Measurements from ENCODE around the gene PPM1N. TPM values are rescaled to one million over a fixed set of nuclear protein-coding genes. Genes with fewer than 3 reads are reported as not detected.

Gene PPM1N
- total and polyA plus RNA-seq, 2 of the 13 experiments (the other 11 are each of a cell fraction or from before 2014, with no cell fraction given): 0.31 to 1.8 TPM

DNA sequence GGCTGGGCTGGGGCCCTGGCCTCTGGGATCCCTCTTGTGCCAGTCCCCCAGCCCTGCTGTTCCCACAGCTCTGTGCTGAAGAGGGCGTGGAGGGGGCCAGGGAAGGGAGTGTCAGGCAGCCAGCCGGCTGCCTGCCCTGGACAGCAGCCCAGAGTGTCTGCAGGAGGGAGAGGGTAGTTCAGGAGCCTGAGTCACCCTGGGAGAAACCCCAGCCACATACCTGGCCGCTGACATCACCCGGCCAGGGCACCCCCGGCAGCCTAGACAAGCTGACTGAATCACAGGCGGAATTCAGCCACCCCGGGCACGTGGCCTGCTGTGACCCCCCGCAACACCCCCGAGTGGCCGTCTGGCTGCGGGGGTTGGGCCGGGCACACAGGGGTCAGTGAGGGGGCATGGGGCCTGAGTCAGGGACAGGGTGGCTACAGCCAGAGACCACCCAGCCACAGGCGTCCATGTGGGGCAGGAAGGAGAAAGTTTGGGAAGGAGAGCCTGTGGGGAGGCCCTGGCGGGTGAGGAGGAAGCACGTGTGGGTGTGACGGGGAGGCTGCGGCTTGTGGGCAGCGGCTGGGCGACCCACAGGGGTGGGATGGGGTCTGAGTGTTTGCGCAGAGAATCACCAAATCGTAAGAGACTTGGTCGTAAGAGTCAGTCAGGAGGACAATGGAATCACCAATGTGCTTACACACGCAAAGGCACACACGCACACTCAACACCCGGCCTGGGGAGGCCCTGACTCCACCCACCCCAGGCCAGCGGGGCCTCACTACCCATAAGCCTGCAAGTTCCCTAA, 42.3 kb upstream of the PPM1N start (continued):
- TF ChIP-seq, protein P1, sequence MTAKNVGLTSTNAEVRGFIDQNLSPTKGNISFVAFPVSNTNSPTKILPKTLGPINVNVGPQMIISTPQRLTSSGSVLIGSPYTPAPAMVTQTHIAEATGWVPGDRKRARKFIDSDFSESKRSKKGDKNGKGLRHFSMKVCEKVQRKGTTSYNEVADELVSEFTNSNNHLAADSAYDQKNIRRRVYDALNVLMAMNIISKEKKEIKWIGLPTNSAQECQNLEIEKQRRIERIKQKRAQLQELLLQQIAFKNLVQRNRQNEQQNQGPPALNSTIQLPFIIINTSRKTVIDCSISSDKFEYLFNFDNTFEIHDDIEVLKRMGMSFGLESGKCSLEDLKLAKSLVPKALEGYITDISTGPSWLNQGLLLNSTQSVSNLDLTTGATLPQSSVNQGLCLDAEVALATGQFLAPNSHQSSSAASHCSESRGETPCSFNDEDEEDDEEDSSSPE (CRISPR knock-in tag; IDR thresholded peaks at IDR 0.05): 0 out of 2 replicates have a peak, but pooled peaks have one; percentile 21
- 0 out of 2 replicates have a peak, but pooled peaks have one; percentile 29 for TF ChIP-seq TGIF2 (CRISPR knock-in tag; IDR thresholded peaks at IDR 0.05)
- no peak for TF ChIP-seq TCF7L2 (IDR thresholded peaks at IDR 0.05; ENCODE audit: low read depth, low read length)
- peak; percentile 100 for TF ChIP-seq JUN (CRISPR knock-in tag; IDR thresholded peaks at IDR 0.05)
- no peak for TF ChIP-seq ZNF234 (CRISPR knock-in tag; conservative IDR thresholded peaks at IDR 0.05)
- TF ChIP-seq, protein P2, sequence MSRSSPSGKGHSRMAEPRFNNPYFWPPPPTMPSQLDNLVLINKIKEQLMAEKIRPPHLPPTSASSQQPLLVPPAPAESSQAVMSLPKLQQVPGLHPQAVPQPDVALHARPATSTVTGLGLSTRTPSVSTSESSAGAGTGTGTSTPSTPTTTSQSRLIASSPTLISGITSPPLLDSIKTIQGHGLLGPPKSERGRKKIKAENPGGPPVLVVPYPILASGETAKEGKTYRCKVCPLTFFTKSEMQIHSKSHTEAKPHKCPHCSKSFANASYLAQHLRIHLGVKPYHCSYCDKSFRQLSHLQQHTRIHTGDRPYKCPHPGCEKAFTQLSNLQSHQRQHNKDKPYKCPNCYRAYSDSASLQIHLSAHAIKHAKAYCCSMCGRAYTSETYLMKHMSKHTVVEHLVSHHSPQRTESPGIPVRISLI (CRISPR knock-in tag; IDR thresholded peaks at IDR 0.05; ENCODE audit: borderline replicate concordance): peak; percentile 41; the same call in 1 of the 2 replicates
- no peak for TF ChIP-seq JARID2 (CRISPR knock-in tag; IDR thresholded peaks at IDR 0.05; ENCODE audit: insufficient replicate concordance)
- TF ChIP-seq, protein P3, sequence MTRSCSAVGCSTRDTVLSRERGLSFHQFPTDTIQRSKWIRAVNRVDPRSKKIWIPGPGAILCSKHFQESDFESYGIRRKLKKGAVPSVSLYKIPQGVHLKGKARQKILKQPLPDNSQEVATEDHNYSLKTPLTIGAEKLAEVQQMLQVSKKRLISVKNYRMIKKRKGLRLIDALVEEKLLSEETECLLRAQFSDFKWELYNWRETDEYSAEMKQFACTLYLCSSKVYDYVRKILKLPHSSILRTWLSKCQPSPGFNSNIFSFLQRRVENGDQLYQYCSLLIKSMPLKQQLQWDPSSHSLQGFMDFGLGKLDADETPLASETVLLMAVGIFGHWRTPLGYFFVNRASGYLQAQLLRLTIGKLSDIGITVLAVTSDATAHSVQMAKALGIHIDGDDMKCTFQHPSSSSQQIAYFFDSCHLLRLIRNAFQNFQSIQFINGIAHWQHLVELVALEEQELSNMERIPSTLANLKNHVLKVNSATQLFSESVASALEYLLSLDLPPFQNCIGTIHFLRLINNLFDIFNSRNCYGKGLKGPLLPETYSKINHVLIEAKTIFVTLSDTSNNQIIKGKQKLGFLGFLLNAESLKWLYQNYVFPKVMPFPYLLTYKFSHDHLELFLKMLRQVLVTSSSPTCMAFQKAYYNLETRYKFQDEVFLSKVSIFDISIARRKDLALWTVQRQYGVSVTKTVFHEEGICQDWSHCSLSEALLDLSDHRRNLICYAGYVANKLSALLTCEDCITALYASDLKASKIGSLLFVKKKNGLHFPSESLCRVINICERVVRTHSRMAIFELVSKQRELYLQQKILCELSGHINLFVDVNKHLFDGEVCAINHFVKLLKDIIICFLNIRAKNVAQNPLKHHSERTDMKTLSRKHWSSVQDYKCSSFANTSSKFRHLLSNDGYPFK (CRISPR knock-in tag; IDR thresholded peaks at IDR 0.05; ENCODE audit: borderline replicate concordance): peak; percentile 27; the same call in 1 of the 2 replicates
- peak; percentile 68; the same call in 1 of the 2 replicates for TF ChIP-seq ZNF333 (CRISPR knock-in tag; IDR thresholded peaks at IDR 0.05; ENCODE audit: borderline replicate concordance)
- no peak for TF ChIP-seq NR3C1 (CRISPR knock-in tag; IDR thresholded peaks at IDR 0.05)
- TF ChIP-seq TBX3 (IDR thresholded peaks at IDR 0.05; ENCODE audit: borderline replicate concordance): 0 out of 2 replicates have a peak, but pooled peaks have one; percentile 26
- TF ChIP-seq KDM4B (CRISPR knock-in tag; IDR thresholded peaks at IDR 0.05): no peak; the same call in 1 of the 2 replicates
- peak; percentile 86 for TF ChIP-seq FOSL1 (CRISPR knock-in tag; IDR thresholded peaks at IDR 0.05; ENCODE audit: borderline replicate concordance)
- TF ChIP-seq, protein P4, sequence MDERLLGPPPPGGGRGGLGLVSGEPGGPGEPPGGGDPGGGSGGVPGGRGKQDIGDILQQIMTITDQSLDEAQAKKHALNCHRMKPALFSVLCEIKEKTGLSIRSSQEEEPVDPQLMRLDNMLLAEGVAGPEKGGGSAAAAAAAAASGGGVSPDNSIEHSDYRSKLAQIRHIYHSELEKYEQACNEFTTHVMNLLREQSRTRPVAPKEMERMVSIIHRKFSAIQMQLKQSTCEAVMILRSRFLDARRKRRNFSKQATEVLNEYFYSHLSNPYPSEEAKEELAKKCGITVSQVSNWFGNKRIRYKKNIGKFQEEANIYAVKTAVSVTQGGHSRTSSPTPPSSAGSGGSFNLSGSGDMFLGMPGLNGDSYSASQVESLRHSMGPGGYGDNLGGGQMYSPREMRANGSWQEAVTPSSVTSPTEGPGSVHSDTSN (CRISPR knock-in tag; IDR thresholded peaks at IDR 0.05): no peak
- TF ChIP-seq ZNF839 (CRISPR knock-in tag; IDR thresholded peaks at IDR 0.05; ENCODE audit: borderline replicate concordance): peak; percentile 62; the same call in 1 of the 2 replicates
- TF ChIP-seq, protein P5, sequence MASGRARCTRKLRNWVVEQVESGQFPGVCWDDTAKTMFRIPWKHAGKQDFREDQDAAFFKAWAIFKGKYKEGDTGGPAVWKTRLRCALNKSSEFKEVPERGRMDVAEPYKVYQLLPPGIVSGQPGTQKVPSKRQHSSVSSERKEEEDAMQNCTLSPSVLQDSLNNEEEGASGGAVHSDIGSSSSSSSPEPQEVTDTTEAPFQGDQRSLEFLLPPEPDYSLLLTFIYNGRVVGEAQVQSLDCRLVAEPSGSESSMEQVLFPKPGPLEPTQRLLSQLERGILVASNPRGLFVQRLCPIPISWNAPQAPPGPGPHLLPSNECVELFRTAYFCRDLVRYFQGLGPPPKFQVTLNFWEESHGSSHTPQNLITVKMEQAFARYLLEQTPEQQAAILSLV (CRISPR knock-in tag; IDR thresholded peaks at IDR 0.05; ENCODE audit: borderline replicate concordance): no peak
- TF ChIP-seq, protein P6, sequence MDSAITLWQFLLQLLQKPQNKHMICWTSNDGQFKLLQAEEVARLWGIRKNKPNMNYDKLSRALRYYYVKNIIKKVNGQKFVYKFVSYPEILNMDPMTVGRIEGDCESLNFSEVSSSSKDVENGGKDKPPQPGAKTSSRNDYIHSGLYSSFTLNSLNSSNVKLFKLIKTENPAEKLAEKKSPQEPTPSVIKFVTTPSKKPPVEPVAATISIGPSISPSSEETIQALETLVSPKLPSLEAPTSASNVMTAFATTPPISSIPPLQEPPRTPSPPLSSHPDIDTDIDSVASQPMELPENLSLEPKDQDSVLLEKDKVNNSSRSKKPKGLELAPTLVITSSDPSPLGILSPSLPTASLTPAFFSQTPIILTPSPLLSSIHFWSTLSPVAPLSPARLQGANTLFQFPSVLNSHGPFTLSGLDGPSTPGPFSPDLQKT (CRISPR knock-in tag; IDR thresholded peaks at IDR 0.05; ENCODE audit: borderline replicate concordance): no peak
- TF ChIP-seq SP5 (CRISPR knock-in tag; IDR thresholded peaks at IDR 0.05; ENCODE audit: borderline replicate concordance, low read depth): peak; percentile 26; the same call in 1 of the 2 replicates
